GM21390 (cell line): Measurements from ENCODE around the gene PRR23E.

Experiments used
- ATAC-seq: cut with Tn5 transposase; IDR thresholded peaks from one replicate; pipeline ENCODE4 v1.9.1; 2021; ENCODE audit not compliant: unreplicated experiment

Gene PRR23E

GRCh38 chr3:127222163-127222562, 29.2 kb downstream of the PRR23E start:
- ATAC-seq, result no peak

GRCh38 chr3:127222664-127223063, 29.7 kb downstream of the PRR23E start:
- no peak for ATAC-seq

GRCh38 chr3:127224118-127224517, 31.2 kb downstream of the PRR23E start:
- ATAC-seq, result no peak

DNA sequence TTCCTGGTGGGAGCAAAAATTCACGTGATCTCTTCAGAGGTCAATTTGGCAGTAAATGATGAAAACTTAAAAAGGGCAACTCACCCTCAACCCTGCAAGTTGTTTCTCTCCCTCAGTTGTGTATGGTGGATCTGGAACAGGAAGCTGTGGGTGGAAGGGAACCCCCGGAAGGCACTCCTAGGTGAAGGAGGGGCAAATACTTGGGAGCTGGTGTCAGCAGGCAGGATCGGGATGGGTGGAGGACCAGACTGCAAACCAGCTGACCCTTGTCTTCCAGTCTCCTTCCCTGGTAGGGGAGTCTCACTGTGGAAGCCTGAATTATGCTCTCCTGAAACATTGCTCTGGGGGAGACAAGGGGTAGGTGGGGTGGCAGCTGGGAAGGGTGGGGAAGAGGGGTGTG, 33.5 kb downstream of the PRR23E start:
- no peak for ATAC-seq

- ATAC-seq, result no peak
Observed at GRCh38 chr3:127226946-127227842, 34.3 kb downstream of the PRR23E start.

DNA sequence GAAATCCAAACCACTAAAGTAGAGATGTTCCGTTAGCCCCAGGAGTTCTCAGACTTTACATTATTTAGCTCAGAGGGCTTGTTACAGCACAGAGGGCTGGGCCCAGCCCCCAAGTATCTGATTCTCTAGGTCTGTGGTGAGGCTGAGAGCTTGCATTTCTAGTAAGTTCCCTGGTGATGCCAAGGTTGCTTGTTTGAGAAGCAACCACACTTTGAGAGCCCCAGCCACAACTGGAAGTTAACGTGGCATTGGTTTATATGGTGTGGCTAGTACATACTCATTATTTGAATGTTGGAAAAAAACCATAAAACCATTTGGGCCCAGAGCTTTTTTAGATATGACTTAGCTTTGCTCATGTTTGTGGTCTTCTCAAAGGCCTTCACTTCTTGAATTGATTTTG, 35.9 kb downstream of the PRR23E start:
- no peak for ATAC-seq

- no peak for ATAC-seq
Observed at GRCh38 chr3:127233371-127233770, 40.4 kb downstream of the PRR23E start.

DNA sequence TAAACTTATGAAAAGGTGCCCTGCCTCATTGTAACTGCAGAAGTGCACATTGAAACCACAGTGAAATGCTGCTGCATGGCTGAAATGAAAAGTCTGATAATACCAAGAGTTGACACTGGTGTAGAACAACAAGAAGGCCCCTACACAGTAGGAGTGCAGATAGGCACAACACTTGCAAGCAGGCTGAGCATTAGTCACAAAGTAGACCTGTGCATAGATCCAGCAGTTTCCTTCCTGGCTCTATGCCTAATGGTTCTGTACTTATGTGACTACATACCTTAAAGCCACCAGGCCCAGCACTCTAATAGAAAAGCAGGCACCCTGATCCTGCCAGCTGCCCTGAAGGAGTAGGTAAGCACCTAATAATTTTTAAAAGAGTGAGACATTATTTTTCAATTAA, 41.8 kb downstream of the PRR23E start:
- ATAC-seq, result no peak

- ATAC-seq, result no peak
Observed at GRCh38 chr3:127235706-127236105, 42.8 kb downstream of the PRR23E start.

GRCh38 chr3:127237835-127238234, 44.9 kb downstream of the PRR23E start:
- ATAC-seq, result no peak

DNA sequence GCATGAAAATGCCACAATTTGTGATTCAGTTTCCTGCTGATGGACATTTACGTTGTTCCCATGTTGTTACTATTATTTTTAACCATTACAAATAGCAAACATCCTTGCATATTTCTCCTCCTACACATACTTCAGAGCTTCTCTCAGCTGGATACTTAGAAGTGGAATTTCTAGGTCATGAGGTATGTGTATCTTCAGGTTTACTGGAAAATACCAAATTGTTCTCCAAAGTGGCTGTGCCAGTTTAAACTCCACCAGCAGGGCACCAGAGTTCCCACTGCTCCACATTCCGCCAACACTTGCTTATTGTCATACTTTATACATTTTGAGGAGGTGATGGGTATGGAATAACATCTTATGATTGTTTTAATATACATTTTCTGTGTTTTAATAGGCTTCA, 45.7 kb downstream of the PRR23E start:
- ATAC-seq, result no peak

- ATAC-seq, result no peak
Observed at GRCh38 chr3:127247292-127247691, 54.4 kb downstream of the PRR23E start.
